SK-N-SH (cell line): Measurements from ENCODE around the gene UST.

Source experiments
- EP300 ChIP-seq, 2 experiments: IDR thresholded peaks; 2 replicates each; pipeline versions ENCODE4 v1.4.0 to v1.6.1; 2012; ENCODE audit warnings: borderline replicate concordance in 1 of 2, low read depth in 1 of 2, low read length in 1 of 2
- EZH2phosphoT487 ChIP-seq: fragments of 200-600 bp; sonication (generic); IDR thresholded peaks from 2 replicates; pipeline ENCODE4 v1.6.1; 2017; ENCODE audit warnings: low read depth, mixed run types, mild to moderate bottlenecking, antibody characterized with exemption, moderate library complexity, borderline replicate concordance
- FOSL2 ChIP-seq: IDR thresholded peaks from 2 replicates; pipeline ENCODE4 v1.4.0; 2012; ENCODE audit warnings: low read depth, mild to moderate bottlenecking, moderate library complexity, borderline replicate concordance
- JUND ChIP-seq: IDR thresholded peaks from 2 replicates; pipeline ENCODE4 v1.4.0; 2012
- TEAD4 ChIP-seq: IDR thresholded peaks from 2 replicates; pipeline ENCODE4 v1.4.0; 2012; ENCODE audit warnings: mild to moderate bottlenecking, borderline replicate concordance; ENCODE audit not compliant: insufficient read depth
- TF ChIP-seq, protein P1 (sequence below): fragments of 200-600 bp; sonication (generic); IDR thresholded peaks from 2 replicates; pipeline ENCODE4 v1.6.1; 2017; ENCODE audit warnings: antibody characterized with exemption, mild to moderate bottlenecking, moderate library complexity
- TF ChIP-seq, protein P2 (sequence below): IDR thresholded peaks from 2 replicates; pipeline ENCODE4 v1.4.0; 2012; ENCODE audit warnings: low read depth, borderline replicate concordance

DNA sequence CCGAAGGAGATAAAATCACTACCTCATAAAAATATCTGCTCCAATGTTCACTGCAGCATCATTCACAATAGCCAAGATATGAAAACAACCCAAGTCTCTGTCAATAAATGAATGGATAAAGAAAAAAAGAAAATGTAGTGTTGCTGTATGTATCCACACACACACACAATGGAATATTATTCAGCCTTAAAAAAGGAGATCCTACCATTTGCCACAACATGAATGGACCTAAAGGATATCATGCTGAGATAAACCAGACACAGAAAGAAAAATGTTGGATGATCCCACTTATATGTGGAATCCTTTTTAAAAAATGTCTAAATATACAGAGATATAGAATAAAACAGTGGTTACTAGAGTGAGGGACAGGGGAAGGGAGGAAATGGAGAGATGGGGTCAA is 378.5 kb downstream of the UST start:
- TF ChIP-seq JUND (no peak), TEAD4 (no peak), EZH2phosphoT487 (no peak), EP300 (IDR thresholded peaks at IDR 0.05; ENCODE audit: borderline replicate concordance in 1 of 2, low read depth in 1 of 2, low read length in 1 of 2) (no peak), FOSL2 (no peak)
- TF ChIP-seq, protein P1, sequence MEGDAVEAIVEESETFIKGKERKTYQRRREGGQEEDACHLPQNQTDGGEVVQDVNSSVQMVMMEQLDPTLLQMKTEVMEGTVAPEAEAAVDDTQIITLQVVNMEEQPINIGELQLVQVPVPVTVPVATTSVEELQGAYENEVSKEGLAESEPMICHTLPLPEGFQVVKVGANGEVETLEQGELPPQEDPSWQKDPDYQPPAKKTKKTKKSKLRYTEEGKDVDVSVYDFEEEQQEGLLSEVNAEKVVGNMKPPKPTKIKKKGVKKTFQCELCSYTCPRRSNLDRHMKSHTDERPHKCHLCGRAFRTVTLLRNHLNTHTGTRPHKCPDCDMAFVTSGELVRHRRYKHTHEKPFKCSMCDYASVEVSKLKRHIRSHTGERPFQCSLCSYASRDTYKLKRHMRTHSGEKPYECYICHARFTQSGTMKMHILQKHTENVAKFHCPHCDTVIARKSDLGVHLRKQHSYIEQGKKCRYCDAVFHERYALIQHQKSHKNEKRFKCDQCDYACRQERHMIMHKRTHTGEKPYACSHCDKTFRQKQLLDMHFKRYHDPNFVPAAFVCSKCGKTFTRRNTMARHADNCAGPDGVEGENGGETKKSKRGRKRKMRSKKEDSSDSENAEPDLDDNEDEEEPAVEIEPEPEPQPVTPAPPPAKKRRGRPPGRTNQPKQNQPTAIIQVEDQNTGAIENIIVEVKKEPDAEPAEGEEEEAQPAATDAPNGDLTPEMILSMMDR = no peak
- TF ChIP-seq, protein P2, sequence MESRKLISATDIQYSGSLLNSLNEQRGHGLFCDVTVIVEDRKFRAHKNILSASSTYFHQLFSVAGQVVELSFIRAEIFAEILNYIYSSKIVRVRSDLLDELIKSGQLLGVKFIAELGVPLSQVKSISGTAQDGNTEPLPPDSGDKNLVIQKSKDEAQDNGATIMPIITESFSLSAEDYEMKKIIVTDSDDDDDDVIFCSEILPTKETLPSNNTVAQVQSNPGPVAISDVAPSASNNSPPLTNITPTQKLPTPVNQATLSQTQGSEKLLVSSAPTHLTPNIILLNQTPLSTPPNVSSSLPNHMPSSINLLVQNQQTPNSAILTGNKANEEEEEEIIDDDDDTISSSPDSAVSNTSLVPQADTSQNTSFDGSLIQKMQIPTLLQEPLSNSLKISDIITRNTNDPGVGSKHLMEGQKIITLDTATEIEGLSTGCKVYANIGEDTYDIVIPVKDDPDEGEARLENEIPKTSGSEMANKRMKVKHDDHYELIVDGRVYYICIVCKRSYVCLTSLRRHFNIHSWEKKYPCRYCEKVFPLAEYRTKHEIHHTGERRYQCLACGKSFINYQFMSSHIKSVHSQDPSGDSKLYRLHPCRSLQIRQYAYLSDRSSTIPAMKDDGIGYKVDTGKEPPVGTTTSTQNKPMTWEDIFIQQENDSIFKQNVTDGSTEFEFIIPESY = no peak
